Duodenal mucosa (tissue), 2 donors: ENCODE measurements around the gene TAF13.
"Not testable (repeated sequence)": the region's sequence is repeated elsewhere in the genome, so short reads cannot be mapped to it uniquely, and the experiment has no call there.

Experiments
- H3K27ac ChIP-seq: one replicate; pipeline ENCODE4 v1.7.0; 2013; ENCODE audit warnings: low read depth, low read length
- H3K27me3 ChIP-seq, 2 donors: one replicate each; pipeline ENCODE4 v1.7.0; 2013; ENCODE audit warnings: low read length in 2 of 2, control low read depth in 1 of 2; ENCODE audit not compliant: insufficient read depth in 2 of 2, control insufficient read depth in 1 of 2
- H3K36me3 ChIP-seq, 2 donors: one replicate each; pipeline ENCODE4 v1.7.0; 2013; ENCODE audit warnings: low read length in 2 of 2, control low read depth in 1 of 2; ENCODE audit not compliant: insufficient read depth in 2 of 2, control insufficient read depth in 1 of 2
- H3K4me1 ChIP-seq, 2 donors: one replicate each; pipeline ENCODE4 v1.7.0; 2013; ENCODE audit warnings: low read length in 2 of 2, control low read depth in 1 of 2; ENCODE audit not compliant: insufficient read depth in 2 of 2, control insufficient read depth in 1 of 2
- H3K4me3 ChIP-seq, 2 donors: one replicate each; pipeline ENCODE4 v1.7.0; 2013; ENCODE audit warnings: low read length in 2 of 2, low read depth in 1 of 2
- H3K9ac ChIP-seq, 2 donors: one replicate each; pipeline ENCODE4 v1.7.0; 2013; ENCODE audit warnings: low read length in 2 of 2, low read depth in 1 of 2
- H3K9me3 ChIP-seq, 2 donors: one replicate each; pipeline ENCODE4 v1.7.0; 2013; ENCODE audit warnings: low read length in 2 of 2, control low read depth in 1 of 2; ENCODE audit not compliant: control insufficient read depth in 1 of 2

The TAF13 gene

DNA sequence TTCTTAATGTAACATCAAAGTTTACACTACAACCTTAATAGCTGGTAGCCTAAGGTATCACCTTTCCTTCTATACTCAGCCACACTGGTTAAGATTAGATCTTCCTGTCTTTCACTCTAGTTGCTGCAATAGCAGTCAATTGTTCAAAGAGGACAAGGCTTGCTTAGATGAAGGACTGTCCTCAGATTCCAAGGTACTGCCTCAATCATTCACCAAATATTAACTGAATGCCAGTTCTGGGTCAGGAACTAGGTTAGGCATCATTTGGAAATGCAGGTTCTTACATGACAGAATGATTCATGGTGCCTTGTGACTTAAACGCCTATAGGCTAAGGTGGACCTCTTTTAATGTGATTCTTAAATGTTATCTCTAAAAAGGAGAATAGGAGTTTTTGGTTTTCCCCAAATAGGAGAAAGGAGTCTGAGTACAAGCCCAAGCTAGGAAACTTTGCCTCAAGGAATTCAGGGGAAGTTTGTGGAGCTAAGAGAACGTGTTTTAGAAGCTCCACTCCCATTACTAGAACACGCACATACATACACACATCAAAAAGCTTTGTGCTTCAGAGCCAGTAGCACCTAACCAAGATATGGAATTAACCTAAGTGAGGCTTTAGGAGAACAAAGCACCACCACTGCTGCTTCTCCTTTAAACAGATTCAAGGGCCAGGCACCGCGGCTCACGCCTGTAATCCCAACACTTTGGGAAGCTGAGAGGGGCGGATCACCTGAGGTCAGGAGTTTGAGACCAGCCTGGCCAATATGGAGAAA is 25.4 kb downstream of the TAF13 start:
- Histone ChIP-seq H3K4me1 (no peaks in the 10 kb centered on the region), H3K4me3 (no peak overlapping the region), H3K9me3 (no peaks in the 10 kb centered on the region), H3K36me3 (no peaks in the 10 kb centered on the region), H3K9ac (no peak overlapping the region), H3K27me3 (no peaks in the 10 kb centered on the region), H3K27ac (no peak overlapping the region)

GRCh38 chr1:109048335-109048734 is 27.5 kb downstream of the TAF13 start:
- Histone ChIP-seq H3K9ac (no peak overlapping the region), H3K9me3 (no peaks in the 10 kb centered on the region), H3K27ac (no peak overlapping the region), H3K4me1 (no peaks in the 10 kb centered on the region), H3K36me3 (no peaks in the 10 kb centered on the region), H3K4me3 (no peak overlapping the region), H3K27me3 (no peaks in the 10 kb centered on the region)

DNA sequence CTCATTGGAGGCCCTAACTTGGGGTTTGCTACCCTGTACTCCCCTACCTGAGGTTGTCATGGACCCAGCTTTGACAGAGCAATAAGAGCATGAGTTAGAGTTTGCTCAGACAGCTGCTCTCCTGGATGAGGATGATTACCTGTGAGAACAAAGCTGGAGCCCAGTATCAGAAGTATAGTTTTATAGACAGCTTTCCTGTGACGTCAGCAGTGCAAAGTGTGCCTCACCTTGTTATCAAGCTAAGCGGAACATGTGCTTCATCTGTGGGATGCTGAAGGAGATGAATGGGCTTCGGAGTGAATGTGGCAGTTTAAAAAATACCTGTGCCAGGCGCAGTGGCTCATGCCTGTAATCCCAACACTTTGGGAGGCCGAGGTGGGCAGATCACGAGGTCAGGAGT is 28.5 kb downstream of the TAF13 start:
- Histone ChIP-seq H3K9ac (no peak overlapping the region), H3K4me3 (no peak overlapping the region), H3K27me3 (no peaks in the 10 kb centered on the region), H3K36me3 (no peaks in the 10 kb centered on the region), H3K27ac (no peak overlapping the region), H3K4me1 (peaks cover 0 to 3% of the 10 kb centered on the region in 2 donors), H3K9me3 (no peaks in the 10 kb centered on the region)

DNA sequence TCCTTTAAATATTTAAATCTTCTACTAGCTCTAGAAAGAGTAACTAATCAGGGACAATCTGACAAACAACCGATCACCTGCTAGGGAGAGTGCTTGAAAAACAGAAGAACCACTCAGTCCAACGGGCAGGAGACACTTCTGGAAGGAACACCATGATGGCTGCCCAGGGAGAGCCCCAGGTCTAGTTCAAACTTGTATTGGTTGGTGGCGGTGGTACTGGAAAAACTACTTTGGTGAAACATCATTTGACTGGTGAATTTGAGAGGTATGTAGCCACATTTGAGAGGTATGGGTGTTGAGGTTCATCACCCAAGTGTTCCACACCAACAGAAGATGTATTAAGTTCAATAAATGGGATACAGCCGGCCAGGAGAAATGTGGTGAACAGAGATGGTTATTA is 29.1 kb downstream of the TAF13 start:
- Histone ChIP-seq H3K4me3 (no peak overlapping the region), H3K9ac (no peak overlapping the region), H3K36me3 (no peaks in the 10 kb centered on the region), H3K27me3 (no peaks in the 10 kb centered on the region), H3K4me1 (peaks cover 0 to 4% of the 10 kb centered on the region in 2 donors), H3K9me3 (no peaks in the 10 kb centered on the region), H3K27ac (no peak overlapping the region)

- H3K4me1 ChIP-seq = peaks cover 3 to 4% of the 10 kb centered on the region in 2 donors
Measured at GRCh38 chr1:109045595-109045994, 30.2 kb downstream of the TAF13 start.

DNA sequence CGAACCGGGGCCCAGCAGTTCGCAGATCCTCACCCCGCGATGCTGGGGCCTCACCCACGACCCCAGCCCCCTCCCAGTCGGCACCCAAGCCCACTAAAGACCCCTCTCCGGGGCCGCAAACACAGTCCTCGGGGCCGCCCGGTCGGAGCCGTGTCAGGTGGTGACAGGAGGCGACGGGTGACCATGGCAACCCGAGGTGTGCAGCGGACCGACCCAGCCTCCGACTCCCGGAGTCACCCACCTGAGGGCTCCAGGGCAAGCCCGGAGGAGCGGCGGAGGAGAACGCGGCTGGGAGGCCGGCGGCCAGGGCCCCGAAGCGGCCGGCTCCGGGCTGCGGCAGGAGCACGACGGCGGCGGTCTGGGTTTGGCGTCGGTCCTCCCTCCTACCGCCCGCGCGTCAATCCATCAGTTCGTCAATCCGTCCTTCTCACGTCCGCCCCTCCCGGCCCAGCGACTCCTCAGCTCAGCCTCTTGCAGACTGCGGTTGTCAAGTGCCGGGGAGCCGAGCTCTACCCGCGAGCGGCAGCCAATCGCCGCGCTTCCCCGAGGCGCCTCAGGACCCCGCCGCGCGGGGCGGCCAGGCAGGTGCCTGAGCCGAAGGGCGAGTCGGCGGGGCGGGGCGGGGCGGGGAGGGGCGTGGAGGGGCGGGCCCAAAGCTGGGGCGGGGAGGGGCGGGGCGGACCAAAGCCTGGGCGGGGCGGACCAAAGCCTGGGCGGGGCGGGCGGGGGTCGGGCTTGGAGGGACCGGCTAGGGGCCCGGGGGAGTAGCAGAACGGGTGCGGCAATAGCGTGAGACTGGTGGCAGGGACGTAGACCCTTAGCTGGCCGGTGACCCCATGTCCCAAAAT is 34.0 kb downstream of the TAF13 start, which contains the start of gene WDR47:
WDR47 (minus strand) TSS at position 482 of the 848 bp plus-strand sequence. CDS start 18,590 bp downstream, outside the sequence.
- peaks cover 4 to 5% of the 10 kb centered on the region in 2 donors for H3K4me1 ChIP-seq
- peak within 1 kb of the TSS; percentile 97 for H3K4me3 ChIP-seq
- no peaks in the 10 kb centered on the region for H3K27me3 ChIP-seq
- H3K9ac ChIP-seq = peak within 1 kb of the TSS; percentile 83 to 97
- peak within 1 kb of the TSS; percentile 73 for H3K27ac ChIP-seq
- H3K9me3 ChIP-seq = no peaks in the 10 kb centered on the region
- H3K36me3 ChIP-seq = no peaks in the 10 kb centered on the region

More at GRCh38 chr1:109045595-109045994, 30.2 kb downstream of the TAF13 start:
- Histone ChIP-seq H3K4me3 (no peak overlapping the region), H3K9ac (no peak overlapping the region), H3K27ac (no peak overlapping the region), H3K36me3 (no peaks in the 10 kb centered on the region), H3K27me3 (no peaks in the 10 kb centered on the region), H3K9me3 (no peaks in the 10 kb centered on the region)

GRCh38 chr1:109040989-109041620 is 34.7 kb downstream of the TAF13 start:
- H3K4me3 ChIP-seq = peak overlapping the region; percentile 97
- no peaks in the 10 kb centered on the region for H3K36me3 ChIP-seq
- no peaks in the 10 kb centered on the region for H3K27me3 ChIP-seq
- H3K4me1 ChIP-seq = peaks cover 4 to 5% of the 10 kb centered on the region in 2 donors
- no peaks in the 10 kb centered on the region for H3K9me3 ChIP-seq
- peak overlapping the region; percentile 73 for H3K27ac ChIP-seq
- H3K9ac ChIP-seq = peak overlapping the region; percentile 83 to 97

DNA sequence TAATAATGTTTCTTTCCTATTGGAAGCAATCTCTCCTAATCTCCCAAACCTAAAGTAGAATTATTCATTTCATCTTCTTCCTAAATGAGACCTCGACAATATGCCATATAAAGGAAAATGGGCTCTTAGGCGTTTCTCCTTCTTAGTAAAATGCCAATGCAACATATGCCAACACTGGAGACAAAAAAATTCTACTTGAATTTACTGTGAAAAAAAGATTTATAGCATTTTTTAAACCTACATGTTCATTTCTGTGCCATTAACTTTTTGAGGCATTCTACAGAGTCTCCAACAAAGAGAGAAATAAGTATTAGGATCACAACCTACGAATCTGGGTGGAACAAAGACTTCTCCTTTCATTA is 35.2 kb downstream of the TAF13 start:
- H3K27ac ChIP-seq = no peak overlapping the region
- H3K9ac ChIP-seq = peak overlapping the region in 1 of 2 donors; percentile 83

DNA sequence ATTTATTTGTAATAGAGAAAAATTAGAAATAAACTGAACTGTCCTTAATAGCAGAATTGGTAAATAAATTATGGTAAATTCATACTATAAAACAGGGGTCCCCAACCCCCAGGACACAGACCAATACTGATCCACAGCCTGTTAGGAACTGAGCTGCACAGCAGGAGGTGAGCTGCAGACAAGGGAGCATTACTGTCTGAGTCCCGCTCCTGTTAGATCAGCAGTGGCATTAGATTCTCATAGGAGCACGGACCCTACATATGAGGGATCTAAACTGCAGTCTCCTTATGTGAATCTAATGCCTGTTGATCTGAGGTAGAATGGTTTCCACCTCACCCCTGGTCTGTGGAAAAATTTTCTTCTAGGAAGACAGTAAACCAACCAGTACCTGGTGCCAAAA is 41.4 kb downstream of the TAF13 start:
- no peak overlapping the region for H3K9ac ChIP-seq
- no peaks in the 10 kb centered on the region for H3K36me3 ChIP-seq
- no peak overlapping the region for H3K27ac ChIP-seq
- H3K9me3 ChIP-seq = no peaks in the 10 kb centered on the region
- H3K27me3 ChIP-seq = no peaks in the 10 kb centered on the region
- H3K4me3 ChIP-seq = no peak overlapping the region
- no peaks in the 10 kb centered on the region for H3K4me1 ChIP-seq

More for the DNA sequence above, 35.2 kb downstream of the TAF13 start:
- H3K9me3 ChIP-seq = no peaks in the 10 kb centered on the region
- H3K27me3 ChIP-seq = no peaks in the 10 kb centered on the region
- peak overlapping the region; percentile 97 for H3K4me3 ChIP-seq
- peaks cover 4 to 5% of the 10 kb centered on the region in 2 donors for H3K4me1 ChIP-seq
- H3K36me3 ChIP-seq = no peaks in the 10 kb centered on the region

DNA sequence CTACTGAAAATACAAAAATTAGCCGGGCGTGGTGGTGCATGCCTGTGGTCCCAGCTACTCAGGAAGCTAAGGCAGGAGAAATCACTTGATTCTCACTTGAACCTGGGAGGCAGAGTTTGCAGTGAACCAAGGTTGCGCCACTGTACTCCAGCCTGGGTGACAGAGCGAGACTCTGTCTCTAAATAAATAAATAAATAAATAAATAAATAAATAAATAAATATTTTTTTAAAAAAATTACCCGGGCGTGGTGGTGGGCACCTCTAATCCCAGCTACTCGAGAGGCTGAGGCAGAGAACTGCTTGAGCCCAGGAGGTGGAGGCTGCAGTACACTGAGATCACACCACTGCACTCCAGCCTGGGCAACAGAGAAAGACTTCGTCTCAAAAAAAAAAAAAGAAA is 46.3 kb downstream of the TAF13 start:
- not testable (repeated sequence) for H3K4me3 ChIP-seq, H3K9me3 ChIP-seq, H3K27me3 ChIP-seq, H3K4me1 ChIP-seq, H3K27ac ChIP-seq, H3K9ac ChIP-seq, H3K36me3 ChIP-seq
